HL-60/S4 (cell line): ENCODE results near the gene TMEM179.

Experiments used
- in situ Hi-C: fragments of 300-500 bp; cut with MboI; formaldehyde crosslinking; loops from 2 replicates; pipeline ENCODE4 v1.14.3; 2022; ENCODE audit warnings: low sequenced_read_pairs

Gene TMEM179

DNA sequence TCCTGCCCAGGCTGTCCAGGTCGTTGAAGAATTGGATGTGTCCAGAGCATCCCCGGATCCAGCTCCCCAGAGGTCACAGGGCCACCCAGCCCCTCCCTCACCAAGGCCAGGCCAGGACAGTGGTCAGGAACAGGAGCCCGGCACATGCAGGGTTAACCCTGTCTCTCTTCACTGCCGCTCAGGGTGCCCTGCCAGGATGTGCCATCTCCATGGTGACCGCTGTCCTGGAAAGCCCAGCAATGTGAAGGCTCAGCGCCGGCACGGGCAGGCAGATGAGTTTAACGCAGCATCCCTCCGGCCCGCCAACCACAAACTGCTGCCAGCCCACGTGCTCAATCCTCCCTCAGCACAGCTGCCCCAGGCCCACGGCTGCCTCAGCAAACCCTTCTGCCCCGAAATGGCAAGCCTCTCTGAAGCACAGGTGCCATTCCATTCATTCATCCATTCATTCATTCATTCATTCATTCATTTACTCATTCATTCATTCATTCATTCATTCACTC, 4.4 kb downstream of the TMEM179 start:
- in situ Hi-C loops: no loop called here

- in situ Hi-C loops: no loop called here
Observed at GRCh38 chr14:104599446-104599845, 5.1 kb downstream of the TMEM179 start.

- in situ Hi-C loops: no loop called here
Observed at GRCh38 chr14:104598910-104599273, 5.7 kb downstream of the TMEM179 start.

GRCh38 chr14:104598039-104598909, 6.3 kb downstream of the TMEM179 start:
- in situ Hi-C loops: no loop called here

GRCh38 chr14:104597576-104597975, 7.0 kb downstream of the TMEM179 start:
- in situ Hi-C loops: no loop called here

GRCh38 chr14:104596927-104597351, 7.6 kb downstream of the TMEM179 start:
- in situ Hi-C loops: no loop called here

DNA sequence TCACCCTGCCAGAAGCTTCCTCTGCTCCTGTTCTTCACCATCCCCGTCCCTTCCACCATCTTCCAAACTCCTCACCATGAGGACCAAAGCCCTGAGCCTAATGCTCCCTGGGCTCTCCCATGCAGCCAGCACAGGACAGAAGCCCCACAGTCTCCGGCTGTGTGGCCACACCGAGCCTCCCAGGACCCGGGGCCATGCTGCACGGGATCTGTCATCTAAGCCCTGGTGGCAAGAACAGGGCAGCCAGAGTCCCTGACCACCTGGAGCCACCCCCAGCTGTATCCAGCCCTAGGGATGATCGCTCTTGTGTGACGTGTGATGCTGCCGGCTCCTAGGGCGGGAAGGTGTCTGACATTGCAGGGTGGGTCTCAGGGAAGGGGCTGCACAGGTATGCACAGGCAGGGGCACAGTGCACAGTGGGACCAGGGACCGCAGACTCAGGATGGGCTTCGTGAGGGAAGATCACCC, 8.1 kb downstream of the TMEM179 start:
- in situ Hi-C loops: no loop called here

- in situ Hi-C loops: no loop called here
Observed at GRCh38 chr14:104595911-104596450, 8.6 kb downstream of the TMEM179 start.

GRCh38 chr14:104595116-104595675, 9.4 kb downstream of the TMEM179 start:
- in situ Hi-C loops: no loop called here

DNA sequence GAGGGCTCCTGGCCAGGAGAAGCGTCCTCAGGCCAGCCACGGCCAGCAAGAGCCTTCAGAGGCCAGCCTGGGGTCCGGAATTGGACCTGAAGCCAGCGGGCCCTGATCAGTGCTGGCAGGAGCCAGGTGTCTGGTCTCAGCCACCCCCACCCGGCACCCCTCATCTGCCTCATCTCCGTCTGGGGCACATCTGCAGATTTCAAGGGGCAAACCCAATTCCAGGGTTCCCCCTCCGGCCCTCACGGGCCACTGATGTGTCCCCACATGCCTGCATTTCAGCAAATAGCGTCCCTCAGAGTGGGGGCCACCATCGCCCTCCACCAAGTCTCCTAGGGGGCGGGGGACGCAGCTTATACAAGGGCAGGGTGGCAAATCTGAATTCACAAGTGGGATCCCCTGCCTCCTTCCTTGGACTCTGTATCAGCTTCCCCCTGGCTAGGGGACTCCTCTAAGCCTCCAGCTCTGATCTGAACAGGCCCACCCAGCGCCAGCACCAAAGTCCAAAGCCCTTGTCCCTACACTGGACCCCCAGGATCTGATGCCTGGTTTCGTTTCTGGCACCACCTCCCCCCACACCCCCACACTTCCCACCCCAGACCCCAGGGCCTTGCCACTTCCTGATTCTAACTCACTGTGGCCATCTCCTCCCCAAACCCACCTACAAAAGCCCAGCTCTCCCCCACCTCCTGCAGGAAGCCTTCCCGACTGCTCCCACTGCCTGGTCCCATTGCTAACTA, 10.1 kb downstream of the TMEM179 start:
- in situ Hi-C loops: no loop called here

DNA sequence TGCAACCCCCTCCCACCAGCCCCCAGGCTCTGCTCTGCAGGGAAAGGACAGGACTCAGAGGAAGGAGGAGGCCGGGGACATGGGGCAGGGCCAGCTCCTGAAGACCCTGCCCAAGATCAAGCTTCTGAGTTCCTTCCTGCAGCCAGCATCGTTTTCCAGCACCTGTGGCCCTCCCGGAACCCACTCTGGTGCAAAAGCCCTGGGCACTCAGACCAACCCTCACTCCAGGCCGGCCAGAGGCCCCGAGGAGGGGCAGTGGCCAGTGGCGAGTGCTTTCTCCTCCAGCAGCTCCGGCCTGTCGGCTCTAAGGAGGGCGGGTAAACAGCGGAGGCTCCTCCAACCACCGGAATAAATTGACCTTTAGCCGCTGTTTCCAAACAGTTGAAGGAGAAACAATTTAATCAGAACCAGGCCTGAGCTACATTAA, 10.8 kb downstream of the TMEM179 start:
- in situ Hi-C loops: no loop called here

DNA sequence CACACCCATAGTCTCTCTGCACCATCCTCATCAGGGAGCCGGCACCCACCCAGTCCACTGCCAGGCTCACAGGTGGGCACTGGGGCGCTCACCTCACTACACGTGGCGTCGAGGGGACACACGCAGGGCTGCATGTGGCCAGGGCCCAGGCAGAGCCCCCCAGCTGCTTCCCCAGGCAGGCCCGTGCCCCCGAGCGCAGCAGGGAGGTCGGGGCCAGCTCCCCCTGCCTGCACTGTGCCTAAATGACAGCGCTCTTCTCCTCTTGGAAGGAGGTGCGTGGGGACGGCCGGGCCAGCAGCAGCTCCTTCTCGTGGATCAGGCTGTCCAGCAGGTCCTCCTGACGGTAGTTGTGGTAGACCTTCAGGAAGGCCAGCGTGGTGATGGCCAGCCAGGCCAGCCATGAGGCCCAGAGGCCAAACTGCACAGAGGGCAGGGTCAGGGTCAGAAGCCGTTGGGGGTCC, 11.3 kb downstream of the TMEM179 start:
- in situ Hi-C loops: no loop called here

- in situ Hi-C loops: no loop called here
Observed at GRCh38 chr14:104592785-104593184, 11.8 kb downstream of the TMEM179 start.

- in situ Hi-C loops: no loop called here
Observed at GRCh38 chr14:104592292-104592672, 12.3 kb downstream of the TMEM179 start.

- in situ Hi-C loops: no loop called here
Observed at GRCh38 chr14:104591506-104592291, 12.9 kb downstream of the TMEM179 start.

GRCh38 chr14:104591031-104591430, 13.5 kb downstream of the TMEM179 start:
- in situ Hi-C loops: no loop called here

DNA sequence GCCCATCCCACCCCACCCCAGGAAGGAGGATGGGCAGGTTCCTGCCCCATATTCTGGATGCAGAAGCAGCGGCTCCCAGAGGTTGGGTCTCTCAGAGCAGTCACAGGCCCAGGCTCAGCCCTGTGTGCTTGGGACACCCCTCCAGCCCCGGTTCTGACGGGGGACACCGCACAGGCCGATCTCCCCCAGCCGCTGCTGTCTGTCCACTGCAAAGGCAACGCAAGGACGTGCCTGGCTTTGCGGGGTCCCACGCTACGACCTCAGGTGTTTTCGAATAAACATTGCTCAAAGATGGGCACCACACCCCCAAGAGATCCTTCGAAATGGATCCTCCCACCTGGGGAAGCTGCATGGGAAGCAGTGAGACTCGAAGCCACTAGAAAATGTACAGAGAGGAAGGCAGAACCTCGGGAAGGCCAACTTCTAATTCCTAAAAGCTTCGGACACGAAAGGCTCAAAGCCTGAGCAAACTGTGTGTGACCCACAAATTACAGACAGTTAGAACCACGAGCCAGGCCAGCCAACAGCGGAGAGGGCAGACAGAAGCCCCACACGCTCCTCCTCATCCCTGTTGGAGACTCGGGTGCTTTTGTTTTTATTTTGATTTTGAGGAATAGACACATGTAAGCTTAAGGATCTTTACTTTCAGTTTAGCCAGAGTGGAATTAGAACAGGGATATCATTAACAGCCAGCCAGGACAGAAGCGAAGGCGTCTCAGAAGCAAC, 14.2 kb downstream of the TMEM179 start:
- in situ Hi-C loops: no loop called here

GRCh38 chr14:104589338-104590195, 15.0 kb downstream of the TMEM179 start:
- in situ Hi-C loops: no loop called here
